HG03060 (cell line): ENCODE data around the gene LRRC4.

Experiments used
- ATAC-seq: cut with Tn5 transposase; IDR thresholded peaks from one replicate; pipeline ENCODE4 v1.9.1; 2021; ENCODE audit warnings: low read depth, moderate number of reproducible peaks; ENCODE audit not compliant: unreplicated experiment

LRRC4 gene

DNA sequence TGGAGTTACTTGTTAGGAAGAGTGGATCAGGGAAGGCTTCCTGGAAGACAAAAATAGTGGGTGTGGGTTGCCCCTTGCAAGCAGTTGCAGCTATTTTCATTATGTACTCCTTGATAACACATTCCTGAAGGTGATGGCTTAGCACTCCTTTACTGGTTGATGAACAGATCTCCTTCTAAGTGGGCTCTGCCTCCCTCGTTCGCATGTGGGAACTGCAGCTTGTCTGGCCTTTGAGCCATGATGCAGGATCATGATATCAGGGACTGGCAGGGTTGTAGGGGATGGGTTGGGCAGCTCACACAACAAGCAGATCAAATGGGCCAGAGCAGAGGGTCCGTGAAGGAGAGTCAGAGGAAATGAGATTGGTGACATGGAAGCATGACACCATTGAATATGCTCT, 28.8 kb upstream of the LRRC4 start:
- ATAC-seq: no peak

DNA sequence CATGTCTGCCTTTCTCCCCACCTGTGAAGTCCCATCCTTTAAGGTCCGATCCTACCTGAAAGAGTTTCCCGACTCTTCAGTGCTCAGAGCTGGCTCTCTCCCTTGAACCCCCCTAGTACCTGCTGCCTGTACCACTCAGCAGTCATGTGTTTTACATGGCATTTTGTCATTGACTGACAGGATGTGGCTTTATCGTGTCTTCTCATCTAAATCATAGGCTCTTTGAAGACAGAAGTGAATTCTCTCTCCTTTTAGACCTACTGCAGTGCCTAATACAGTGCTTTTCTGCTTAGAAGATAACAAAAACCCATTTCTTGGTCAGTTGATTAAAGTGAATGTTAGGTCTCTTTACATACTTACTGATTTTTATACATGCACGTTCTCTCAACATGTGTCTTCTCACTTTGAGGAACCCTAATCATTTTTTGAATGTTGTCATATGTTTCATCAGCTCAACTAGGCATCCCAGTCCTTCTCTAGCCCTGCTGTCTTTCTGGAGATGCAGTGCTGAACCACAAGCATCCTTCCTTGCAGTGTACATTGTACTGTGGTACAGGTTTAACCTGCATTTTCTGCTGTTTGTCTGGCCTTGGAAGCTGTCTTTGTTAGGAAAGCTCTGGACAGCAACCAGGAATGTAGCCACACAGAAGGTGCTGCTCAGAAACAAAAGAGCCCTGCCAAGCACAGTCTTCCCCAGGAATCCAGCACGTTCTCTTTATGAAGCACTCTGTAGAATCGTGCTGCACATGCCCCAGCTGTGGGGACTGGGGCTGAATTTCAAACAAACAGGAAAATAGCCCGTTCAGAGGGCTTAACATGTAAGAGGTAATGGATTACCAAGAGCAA, 28.1 kb upstream of the LRRC4 start:
- ATAC-seq: no peak

DNA sequence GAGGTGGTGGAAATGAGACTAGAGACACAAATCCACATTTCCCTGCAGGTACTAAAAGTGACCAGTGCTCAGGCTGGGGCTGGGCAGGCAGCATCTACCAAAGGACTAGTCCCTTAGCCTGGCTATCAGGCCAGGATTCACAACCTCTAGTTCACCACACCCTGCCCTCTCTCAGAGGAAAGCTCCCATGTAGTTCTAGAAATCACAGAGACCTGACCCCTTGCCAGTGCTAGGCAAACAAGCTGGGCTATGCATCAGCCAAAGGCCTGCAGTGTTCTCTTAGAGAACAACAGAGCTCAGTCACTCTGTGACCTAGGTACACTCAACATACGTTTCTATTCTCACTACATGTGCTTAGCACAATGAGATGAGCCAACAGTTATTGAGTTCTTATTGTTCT, 26.7 kb upstream of the LRRC4 start:
- ATAC-seq: no peak

DNA sequence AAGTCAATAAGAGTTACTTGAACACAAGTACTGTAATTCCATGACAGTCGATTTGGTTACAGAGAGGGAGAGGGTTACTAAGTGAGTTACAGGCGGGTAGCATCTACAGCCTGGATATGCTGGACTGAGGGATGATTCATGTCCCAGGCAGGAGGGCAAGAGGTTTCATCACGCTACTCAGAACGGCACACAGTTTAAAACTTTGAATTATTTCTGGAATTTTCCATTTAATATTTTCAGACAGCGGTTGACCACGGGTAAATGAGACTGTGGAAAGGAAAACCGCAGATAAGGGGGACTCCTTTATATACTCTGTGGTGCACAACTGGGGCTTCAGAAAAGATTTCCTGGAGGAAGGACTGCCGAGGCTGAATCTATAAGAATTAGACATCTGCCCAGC, 25.7 kb upstream of the LRRC4 start:
- no peak for ATAC-seq

DNA sequence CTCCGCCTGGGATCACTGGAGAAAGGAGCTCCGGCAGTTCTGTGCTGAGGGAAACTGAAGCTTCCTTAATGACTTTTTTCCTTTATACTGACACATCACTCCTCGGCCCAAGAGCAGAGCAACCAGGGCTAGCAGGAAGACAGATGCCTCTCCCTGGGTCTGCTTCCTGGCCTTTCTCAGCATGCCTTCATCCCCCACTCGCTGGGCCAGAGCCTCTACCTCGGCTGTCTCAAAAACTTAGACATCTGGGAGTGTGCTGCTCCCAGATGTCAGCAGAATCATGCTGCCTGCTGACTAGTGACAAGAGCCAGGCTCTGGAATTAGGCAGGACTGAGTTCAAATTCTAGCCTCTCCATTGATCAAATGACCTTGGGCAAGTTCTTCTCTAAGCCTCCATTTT, 24.4 kb upstream of the LRRC4 start:
- no peak for ATAC-seq

DNA sequence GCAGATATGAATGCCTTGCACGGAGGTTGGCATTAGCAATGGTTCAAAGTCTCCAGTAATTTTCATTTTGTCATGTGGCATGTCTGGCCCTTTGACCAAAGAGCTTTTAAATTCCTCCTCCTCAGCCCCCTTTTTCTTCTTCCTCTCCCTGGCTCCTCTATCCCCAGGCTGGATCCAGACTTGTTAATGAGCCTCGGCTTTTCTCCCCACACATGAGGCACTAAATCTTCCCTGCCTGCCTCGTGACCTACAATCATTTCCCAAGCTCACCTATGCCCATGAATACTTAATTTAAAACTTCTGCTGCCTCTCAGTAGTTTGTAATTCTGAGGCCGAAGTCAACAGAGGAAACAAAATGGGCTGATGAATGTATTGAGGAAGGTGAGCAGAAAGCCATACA, 23.3 kb upstream of the LRRC4 start:
- ATAC-seq: no peak

DNA sequence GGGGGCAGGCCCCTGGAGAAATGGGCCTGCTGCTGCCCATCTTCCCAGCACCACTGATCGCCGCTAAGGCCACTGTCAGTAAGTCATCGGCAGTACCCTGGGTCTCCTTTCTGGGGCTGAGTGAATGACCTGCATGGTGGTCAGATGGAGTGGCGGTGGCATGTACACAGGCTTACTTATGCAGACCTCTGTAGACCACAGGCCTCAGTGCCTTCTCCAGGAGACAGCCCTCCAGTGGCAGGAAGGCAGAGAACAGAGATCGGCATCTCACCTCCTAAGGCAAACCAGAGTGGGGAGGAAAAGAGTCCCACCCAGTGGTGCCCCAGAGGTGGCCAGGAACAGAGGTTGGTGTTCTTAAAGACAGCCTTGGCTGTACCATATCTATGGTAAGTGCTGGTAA, 22.8 kb upstream of the LRRC4 start:
- no peak for ATAC-seq

DNA sequence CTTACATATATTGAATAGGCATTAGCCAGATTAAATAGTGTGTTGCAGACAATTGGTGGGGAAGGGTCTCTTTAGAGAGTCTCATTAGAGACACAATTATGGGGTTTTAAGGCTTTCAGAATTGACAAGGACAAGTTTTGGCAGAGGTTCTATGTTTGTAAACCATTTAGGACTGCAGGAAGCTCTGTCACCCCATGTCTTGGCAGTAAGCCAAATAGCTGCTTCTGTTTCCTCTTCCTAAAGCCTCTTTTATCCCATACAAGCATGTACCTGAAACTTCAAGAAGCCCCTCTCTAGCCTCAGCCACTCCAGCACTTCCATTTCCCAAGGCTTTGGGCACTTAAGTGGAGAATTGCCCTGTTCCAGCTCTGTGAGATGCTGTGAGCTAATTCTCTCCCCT, 21.8 kb upstream of the LRRC4 start:
- no peak for ATAC-seq

DNA sequence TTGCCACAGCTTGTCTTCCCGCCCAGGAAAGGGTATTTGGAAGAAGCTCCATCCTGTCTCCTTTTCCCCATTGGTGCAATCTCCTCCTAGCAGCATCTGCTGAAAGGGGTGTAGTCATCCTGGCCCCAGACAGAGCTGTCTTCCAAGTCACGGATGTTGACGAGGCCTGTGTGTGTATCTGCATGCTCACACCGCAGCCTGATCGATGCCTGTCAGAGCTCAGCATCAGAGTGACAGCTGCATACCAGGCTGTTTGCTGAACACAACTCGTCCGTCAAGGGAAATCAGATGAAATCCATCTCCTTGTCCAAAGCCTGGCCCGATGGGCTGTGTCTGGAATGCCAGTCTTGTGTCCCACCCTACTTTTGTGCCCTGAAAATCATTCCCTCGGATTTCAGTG, 21.2 kb upstream of the LRRC4 start:
- no peak for ATAC-seq

DNA sequence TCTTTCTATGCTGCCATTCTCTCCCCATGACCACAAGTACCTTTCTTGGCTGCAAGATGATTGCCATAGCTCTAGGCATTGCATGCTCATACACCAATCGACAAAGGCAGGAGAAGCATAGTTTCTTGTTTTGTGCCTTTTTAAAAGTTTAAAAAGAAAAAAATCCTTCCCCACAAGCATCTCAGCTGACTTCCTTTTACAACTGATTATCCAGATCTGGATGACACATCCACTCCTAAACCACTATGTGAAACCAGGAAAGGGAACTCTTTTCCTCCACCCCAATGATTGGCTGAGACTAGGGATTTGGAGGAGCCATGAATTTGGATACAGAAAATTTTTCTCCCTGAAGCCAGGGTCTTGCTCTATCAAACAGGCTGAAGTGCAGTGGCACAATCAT, 14.5 kb upstream of the LRRC4 start:
- ATAC-seq: no peak

DNA sequence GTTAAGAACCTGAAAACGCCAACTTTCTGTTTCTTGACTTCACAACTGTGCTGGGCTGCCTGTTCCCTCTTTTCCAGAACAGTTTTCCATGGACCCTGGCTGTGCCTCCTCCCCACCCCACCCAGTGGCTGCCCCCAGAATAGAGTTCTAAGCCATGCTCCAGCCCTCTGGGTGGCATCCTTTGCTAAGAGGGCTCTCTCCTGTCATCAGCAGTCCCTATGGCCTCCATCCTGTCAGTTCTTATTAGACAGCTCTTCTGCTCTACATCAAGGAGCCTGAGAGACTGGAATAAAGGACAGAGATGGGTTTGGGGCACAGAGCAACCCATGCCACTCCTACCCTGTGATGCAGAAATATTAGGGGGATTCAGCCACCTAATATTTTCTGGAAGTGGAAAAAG, 13.9 kb upstream of the LRRC4 start:
- no peak for ATAC-seq

DNA sequence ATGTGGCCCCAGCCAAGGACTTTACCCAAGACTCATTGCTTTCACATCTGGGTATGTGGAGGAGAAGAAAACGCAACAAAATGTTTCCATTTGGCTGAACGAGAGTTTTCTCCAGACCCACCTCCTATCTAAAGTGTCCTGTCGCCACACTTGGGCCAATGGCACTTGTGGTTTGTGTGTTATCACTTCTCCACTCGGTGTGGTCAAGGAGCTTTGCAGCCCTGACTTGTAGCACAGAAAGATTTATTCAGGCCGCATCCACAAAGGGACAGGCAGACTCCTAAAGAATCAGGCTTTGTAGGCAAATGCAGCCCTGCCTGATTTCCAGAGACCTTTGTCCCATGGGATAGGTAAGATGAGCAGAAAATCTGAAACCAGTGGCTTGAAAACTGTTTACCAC, 12.8 kb upstream of the LRRC4 start:
- ATAC-seq: no peak

DNA sequence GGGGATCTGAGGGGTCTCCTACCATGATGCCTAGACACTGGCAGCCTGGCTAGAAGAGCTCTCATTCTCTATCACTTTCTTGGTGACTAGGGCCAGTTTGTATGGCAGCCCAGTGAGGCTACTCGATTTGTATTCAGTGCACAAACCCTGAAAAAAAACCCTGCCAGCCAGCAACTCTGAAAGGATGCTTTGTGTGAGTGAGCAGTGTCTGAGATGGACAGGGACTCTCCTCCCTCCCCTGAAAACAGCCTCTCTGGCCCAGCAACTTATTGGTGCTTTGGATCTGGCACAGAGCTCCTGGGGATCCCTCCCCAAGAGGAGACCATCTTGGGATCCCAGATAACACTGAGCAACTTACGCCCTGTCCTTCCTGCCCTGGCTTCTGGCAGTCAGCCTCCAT, 10.8 kb upstream of the LRRC4 start:
- no peak for ATAC-seq

DNA sequence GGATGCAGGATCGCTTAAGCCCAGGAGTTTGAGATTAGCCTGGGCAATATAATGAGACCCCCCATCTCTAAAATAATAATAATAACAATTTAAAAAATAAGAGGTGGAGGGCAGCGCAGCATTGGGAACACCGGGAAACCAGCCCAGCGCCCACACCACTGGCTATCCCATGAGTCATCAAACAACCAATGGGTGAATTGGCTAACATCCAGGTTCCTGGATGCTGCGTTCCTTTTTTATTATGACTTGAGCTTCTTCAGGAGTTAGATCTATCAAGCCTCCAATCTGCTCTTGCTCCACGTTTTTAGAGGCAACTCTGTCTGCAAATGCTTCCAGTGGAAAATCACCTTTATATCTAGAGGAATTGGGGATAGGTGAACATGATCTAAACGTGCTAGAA, 10.0 kb upstream of the LRRC4 start:
- ATAC-seq: no peak

DNA sequence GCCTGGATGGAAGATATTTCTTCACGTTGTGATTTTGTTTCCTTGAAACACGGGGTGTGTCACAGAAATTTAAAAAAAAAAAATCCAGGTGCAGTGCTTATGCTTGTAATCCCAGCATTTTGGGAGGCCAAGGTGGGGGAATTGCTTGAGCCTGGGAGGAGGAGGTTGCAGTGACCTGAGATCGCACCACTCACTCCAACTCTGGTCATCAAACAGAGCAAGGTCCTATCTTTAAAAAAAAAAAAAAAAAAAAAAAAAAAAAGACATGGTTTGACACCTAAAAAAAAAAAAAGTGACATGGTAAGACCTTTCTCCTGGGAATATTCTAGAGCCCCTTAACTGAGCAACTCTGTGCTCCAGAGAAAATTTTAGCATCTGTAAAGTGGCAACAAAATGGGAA, 9.0 kb upstream of the LRRC4 start:
- ATAC-seq: no peak

DNA sequence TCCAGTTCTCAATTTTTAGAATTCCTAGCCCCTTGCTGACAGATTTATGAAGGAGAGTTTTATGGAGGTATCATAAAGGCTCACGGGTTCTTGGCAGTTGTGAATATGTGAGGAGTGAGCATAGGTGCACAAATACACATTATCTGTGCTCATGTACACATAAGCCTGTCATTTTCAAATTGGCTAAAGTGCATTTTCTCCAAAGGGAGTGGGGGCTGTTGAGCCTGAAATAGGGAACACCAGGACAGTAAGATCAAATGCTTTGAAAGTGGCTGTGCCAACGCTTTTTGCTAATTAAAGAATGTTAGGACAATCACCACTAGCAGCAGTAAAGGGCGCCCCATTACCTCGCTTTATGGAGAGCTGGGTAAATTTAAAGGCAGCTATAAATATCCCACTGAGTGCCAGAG, 8.3 kb upstream of the LRRC4 start:
- ATAC-seq: no peak

DNA sequence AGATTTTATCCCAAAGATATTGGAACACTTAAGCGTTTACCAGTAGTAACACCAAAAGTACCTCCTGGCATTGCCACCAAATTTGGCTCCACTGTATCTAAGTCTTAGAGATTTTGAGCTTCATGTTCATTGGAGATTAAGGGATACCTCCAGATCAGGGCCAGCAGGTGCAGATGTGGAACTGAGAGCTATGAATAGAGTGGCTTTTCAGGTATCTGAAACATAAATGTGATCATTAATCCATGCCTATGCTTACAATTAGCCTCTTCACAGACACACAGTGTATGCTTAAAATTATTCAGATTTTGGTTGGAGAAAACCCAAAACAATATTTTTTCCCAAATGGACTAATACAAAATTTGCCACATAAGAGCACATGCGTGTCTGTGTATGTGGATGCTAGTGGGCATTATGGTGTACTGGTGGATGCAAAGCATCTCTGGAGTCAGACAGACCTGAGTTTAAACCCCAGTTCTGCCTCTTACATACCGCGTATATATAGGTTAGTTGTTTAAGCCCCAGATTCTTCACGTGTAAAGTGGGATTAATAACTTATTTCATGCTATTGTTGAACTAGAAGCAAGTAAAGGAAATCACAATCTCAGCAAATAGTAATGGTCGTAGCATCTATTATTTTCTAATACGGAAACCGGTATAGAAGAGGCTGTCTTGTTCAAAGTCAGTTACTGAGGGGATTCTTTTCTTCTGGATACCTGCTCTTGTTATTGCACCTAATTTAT, 6.8 kb upstream of the LRRC4 start:
- no peak for ATAC-seq

DNA sequence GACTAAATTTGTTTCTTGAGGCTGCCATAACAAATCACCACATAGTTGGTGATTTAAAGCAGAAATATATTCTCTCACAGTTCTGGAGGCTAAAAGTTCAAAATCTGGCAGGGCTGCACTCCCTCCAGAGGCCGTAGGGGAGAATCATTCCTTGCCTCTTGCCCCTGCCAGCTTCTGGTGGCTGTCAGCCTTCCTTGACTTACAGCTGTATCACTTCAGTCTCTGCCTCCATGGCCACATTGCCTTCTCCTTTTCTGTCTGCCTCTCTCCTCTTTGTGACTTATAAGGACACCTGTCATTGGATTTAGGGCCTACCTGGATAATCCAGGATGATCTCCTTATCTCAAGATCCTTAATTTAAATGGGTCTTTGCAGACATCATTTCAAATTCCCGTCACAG, 5.8 kb upstream of the LRRC4 start:
- no peak for ATAC-seq

DNA sequence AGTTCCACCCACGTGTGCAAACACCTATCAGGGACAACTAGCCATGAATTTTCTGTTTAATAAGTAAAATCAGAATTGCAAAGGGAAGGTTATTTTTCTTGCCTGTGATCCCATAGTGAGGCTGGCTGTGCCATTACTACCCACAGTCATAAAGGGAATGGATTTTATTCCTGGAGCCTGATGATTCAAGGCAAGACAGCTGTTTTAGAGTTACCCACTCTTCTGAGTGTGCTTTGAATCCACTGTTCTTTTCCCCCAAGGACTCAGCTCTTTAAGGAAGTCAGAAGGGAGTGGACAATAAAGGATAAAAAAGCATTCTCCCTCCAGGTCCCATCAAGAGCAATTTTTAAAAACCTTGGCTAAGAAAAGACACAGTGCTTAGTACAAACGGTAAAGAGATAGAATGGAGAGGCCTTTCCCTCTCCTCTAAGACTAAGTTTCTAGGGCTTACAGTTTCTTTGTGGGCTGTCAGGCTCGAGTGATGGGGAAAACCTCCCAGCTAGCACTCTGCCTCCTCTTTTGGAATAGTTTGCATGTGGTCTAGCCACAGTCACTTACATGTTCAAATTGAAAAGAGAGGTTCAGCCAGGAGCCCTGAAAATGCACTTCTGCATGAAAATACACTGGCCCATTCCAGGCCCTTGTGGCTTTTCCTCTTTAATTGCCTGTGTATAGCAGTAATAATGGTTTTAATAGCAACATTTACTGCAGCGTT, 5.1 kb upstream of the LRRC4 start:
- ATAC-seq: no peak

DNA sequence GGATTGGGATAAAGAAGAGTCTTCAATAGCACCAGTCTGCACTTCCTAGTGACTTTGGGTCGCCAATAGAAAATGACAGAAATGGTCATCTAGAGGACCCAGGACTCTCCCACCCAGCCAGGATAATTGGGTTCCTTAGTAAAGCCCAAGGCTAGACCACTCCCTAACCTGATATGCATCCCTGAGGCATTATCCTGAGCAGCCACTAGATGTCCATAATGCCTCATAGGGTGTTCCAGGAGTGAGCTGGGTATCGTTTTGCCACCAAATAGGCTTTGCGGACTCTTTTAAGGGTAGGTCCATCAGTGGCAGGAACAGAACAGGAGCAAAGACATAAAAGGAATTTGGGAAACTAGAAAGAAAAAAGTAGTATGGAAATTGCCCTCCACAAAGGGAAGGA, 4.5 kb upstream of the LRRC4 start:
- ATAC-seq: no peak

DNA sequence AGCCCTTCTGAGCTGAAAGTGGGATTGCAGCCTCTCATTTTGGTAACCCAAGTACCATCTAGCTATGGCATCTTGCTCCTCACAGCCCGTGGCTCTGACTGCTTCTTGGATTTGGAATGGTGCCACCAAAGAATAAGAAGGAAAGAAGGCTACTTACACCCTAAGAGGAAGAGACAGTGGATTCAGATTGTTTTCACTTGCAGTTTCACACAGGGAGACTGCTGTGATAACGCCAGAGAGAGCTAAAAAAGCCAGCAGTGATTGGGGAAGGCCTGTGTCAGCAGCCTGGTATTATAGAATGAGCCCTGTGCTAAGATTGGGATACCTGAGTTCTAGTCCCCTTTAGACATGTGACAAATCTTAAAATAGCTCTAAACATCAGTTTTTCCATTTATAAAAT, 3.6 kb upstream of the LRRC4 start:
- ATAC-seq: no peak

DNA sequence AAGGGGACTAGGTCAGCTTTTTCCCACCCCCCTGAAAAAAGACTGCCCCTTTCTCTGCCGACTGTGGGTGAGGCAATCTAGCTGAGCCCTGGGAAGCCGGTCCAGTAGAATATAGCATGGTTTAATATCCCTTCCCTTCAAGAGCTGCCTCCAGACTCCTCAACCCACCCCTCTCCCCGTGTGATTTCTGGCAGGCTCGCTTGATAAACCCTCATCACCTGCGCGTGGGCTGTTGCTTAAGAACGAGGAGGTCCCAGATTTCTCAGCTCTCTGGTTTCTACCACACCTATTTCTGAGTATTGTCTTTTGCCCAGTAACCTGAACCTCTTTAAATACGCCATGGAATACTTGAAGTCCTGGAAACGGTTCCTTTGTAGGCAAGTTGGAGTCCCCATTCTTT, 2.0 kb upstream of the LRRC4 start:
- no peak for ATAC-seq
